ENCODE results near the gene PDXK. TPM values are rescaled to one million over a fixed set of nuclear protein-coding genes. Genes with fewer than 3 reads are reported as not detected.
"Not testable (repeated sequence)": the region's sequence is repeated elsewhere in the genome, so short reads cannot be mapped to it uniquely, and the experiment has no call there.

Gene PDXK
- total RNA-seq, 1 experiment from 2014 or later, result 214 TPM

GRCh38 chr21:43707462-43707861 lies 11.5 kb upstream of the PDXK start:
- H3K36me3 Mint-ChIP-seq (ENCODE audit: insufficient read depth, unreplicated experiment), result peaks cover 12% of the 10 kb centered on the region
- no peak overlapping the region for H3K27ac Mint-ChIP-seq (ENCODE audit: unreplicated experiment)
- H3K9me3 Mint-ChIP-seq (ENCODE audit: low read depth, unreplicated experiment), result no peaks in the 10 kb centered on the region
- H3K4me3 Mint-ChIP-seq (ENCODE audit: low read depth, unreplicated experiment), result no peak overlapping the region
- CTCF ChIA-PET, result no interaction called here
- no peak for DNase-seq
- H3K4me1 Mint-ChIP-seq (ENCODE audit: low read depth, unreplicated experiment), result peaks cover 13% of the 10 kb centered on the region
- H3K27me3 Mint-ChIP-seq (ENCODE audit: unreplicated experiment), result no peaks in the 10 kb centered on the region
- TF ChIP-seq CTCF (IDR thresholded peaks at IDR 0.05; ENCODE audit: unreplicated experiment), result no peak
- BruUV-seq (replicated peaks), result no TSS peak
- intact Hi-C loops (cut with micrococcal nuclease; ENCODE audit: unreplicated experiment), result no loop called here

DNA sequence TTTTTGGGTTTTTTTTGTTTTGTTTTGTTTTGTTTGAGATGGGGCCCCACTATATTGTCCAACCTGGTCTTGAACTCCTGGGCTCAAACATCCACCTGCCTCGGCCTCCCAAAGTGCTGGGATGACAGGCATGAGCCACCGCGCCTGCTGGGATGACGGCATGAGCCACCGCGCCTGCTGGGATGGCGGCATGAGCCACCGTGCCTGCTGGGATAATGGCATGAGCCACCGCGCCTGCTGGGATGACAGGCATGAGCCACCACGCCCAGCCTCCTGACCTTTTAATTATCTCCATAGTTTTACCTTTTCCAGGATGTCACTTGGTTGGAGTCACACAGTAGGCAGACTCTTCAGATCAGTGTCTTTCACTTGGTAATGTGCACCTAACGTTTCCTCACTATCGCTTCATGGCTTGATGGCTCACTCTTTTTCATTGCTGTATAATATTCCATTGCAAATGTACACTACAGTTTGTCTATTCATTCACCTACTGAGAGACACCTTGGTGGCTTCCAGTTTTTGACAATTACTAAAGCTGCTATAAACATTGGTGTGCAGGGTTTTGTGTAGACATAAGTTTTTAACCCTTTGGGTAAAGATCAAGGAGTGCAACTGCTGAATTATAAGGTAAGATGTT lies 10.1 kb upstream of the PDXK start:
- Mint-ChIP-seq H3K4me3 (ENCODE audit: low read depth, unreplicated experiment) (no peak overlapping the region), H3K36me3 (ENCODE audit: insufficient read depth, unreplicated experiment) (peaks cover 14% of the 10 kb centered on the region), H3K9me3 (ENCODE audit: low read depth, unreplicated experiment) (no peaks in the 10 kb centered on the region), H3K4me1 (ENCODE audit: low read depth, unreplicated experiment) (peaks cover 13% of the 10 kb centered on the region), H3K27me3 (ENCODE audit: unreplicated experiment) (no peaks in the 10 kb centered on the region), H3K27ac (ENCODE audit: unreplicated experiment) (no peak overlapping the region)
- CTCF ChIA-PET, result no interaction called here
- intact Hi-C loops (cut with micrococcal nuclease; ENCODE audit: unreplicated experiment), result no loop called here
- TF ChIP-seq CTCF (IDR thresholded peaks at IDR 0.05; ENCODE audit: unreplicated experiment), result no peak
- BruUV-seq (replicated peaks), result no TSS peak
- no peak for DNase-seq

DNA sequence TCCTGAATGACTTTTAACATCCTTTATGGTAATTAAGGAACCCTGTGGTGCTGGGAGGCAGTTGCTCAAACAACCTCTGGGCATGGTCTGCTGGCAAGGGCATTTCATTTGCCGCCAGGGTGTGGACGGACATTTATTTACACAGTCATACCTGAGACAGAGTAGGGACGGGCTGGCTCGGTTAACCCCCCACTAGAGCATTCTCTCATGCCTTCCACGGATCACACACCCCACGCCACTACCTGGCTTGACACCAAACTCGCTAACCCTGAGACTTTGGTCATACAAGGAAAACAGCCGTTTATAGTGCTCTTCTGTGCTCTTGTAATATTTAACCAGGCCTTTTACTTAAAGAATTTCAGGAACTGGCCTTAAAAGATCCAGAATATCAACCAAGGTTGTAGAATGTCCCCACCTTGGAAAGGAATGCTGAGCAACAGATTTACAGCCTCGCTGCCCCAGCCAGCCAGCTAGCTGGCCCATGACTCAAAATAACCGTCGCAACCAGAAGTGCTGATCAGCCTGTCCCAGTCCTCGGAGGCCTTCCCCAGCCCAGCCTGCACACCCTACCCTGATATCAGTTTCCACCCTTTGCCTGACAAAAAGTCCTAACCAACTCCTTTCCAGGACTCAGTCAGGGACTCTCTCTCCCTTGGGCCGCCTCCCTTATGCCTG lies 6.5 kb upstream of the PDXK start:
- intact Hi-C loops (cut with micrococcal nuclease; ENCODE audit: unreplicated experiment), result no loop called here
- BruUV-seq (replicated peaks), result no TSS peak
- CTCF ChIA-PET, result interaction anchor here (3.7 kb wide), 1 partner anchor 16 kb away, joined by 19 read pairs; no protein-coding TSS in a partner anchor

DNA sequence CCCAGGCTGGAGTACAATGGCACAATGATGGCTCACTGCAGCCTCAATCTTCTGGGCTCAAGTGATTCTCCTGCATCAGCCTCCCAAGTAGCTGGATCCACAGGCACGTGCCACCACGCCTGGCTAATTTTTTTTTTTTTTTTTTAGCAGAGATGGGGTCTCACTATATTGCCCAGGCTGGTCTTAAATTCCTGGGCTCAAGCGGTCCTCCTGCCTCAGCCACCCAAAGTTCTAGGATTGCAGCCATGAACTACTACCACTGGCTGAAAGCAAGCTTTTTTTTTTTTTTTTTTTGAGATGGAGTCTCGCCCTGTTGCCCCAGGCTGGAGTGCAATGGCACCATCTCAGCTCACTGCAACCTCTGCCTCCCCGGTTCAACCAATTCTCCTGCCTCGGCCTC lies 5.8 kb upstream of the PDXK start:
- BruUV-seq (replicated peaks); DNase-seq; H3K9me3 Mint-ChIP-seq (ENCODE audit: low read depth, unreplicated experiment); intact Hi-C loops (cut with micrococcal nuclease; ENCODE audit: unreplicated experiment); H3K4me3 Mint-ChIP-seq (ENCODE audit: low read depth, unreplicated experiment); H3K27me3 Mint-ChIP-seq (ENCODE audit: unreplicated experiment): not testable (repeated sequence)
- Mint-ChIP-seq H3K4me1 (ENCODE audit: low read depth, unreplicated experiment) (peaks cover 13% of the 10 kb centered on the region), H3K36me3 (ENCODE audit: insufficient read depth, unreplicated experiment) (peaks cover 21% of the 10 kb centered on the region), H3K27ac (ENCODE audit: unreplicated experiment) (peak overlapping the region; percentile 98)
- CTCF ChIA-PET, result interaction anchor here (0.5 to 3.7 kb wide), 2 partner anchors 13 to 15 kb away, joined by 3 to 19 read pairs; no protein-coding TSS in a partner anchor

More for the DNA sequence above, 6.5 kb upstream of the PDXK start:
- Mint-ChIP-seq H3K27ac (ENCODE audit: unreplicated experiment) (peak overlapping the region; percentile 98), H3K9me3 (ENCODE audit: low read depth, unreplicated experiment) (no peaks in the 10 kb centered on the region), H3K4me1 (ENCODE audit: low read depth, unreplicated experiment) (peaks cover 13% of the 10 kb centered on the region), H3K27me3 (ENCODE audit: unreplicated experiment) (no peaks in the 10 kb centered on the region), H3K36me3 (ENCODE audit: insufficient read depth, unreplicated experiment) (peaks cover 17% of the 10 kb centered on the region), H3K4me3 (ENCODE audit: low read depth, unreplicated experiment) (peak overlapping the region; percentile 60)
- no peak for TF ChIP-seq CTCF (IDR thresholded peaks at IDR 0.05; ENCODE audit: unreplicated experiment)
- DNase-seq, result peak; percentile 84

Data from Calu3 (cell line).